ENCODE results near the gene GPR107. TPM values are rescaled to one million over a fixed set of nuclear protein-coding genes. Genes with fewer than 3 reads are reported as not detected.

GPR107 gene
- total and polyA plus RNA-seq, 12 donors, result 8.9 to 45.9 (median 30.8) TPM

GRCh38 chr9:130149031-130149430 is 95.3 kb downstream of the GPR107 start:
- DNase-seq, result no peak
- Histone ChIP-seq H3K36me3 (replicated peaks in 1 of 2) (no peaks in the 10 kb centered on the region), H3K27ac (no peak overlapping the region), H3K4me1 (replicated peaks in 1 of 2) (peaks cover 0 to 11% of the 10 kb centered on the region in 2 donors), H3K4me3 (no peak overlapping the region), H3K9me3 (replicated peaks in 1 of 3) (no peaks in the 10 kb centered on the region), H3K27me3 (no peaks in the 10 kb centered on the region)
- intact Hi-C loops (cut with DNase I), result no loop called here
- WGBS, 4 donors, result 88 to 90% (median 89%) methylated on average over 5 of the region's 5 CpGs
- TF ChIP-seq POLR2A (IDR thresholded peaks at IDR 0.05) (no peak), CTCF (IDR thresholded peaks at IDR 0.05) (no peak)

GRCh38 chr9:130149654-130150286 is 96.1 kb downstream of the GPR107 start:
- Histone ChIP-seq H3K36me3 (replicated peaks in 1 of 2) (no peaks in the 10 kb centered on the region), H3K27ac (no peak overlapping the region), H3K27me3 (no peaks in the 10 kb centered on the region), H3K9me3 (replicated peaks in 1 of 3) (no peaks in the 10 kb centered on the region), H3K4me3 (no peak overlapping the region), H3K4me1 (replicated peaks in 1 of 2) (peaks cover 0 to 4% of the 10 kb centered on the region in 2 donors)
- WGBS, 4 donors, result 91 to 96% (median 93%) methylated on average over 5 of the region's 5 CpGs
- DNase-seq, result no peak
- intact Hi-C loops (cut with DNase I), result no loop called here
- no peak for TF ChIP-seq POLR2A (IDR thresholded peaks at IDR 0.05)

- peak in 6 of 7 donors; percentile 68 to 82 (median 80) for DNase-seq
- no peaks in the 10 kb centered on the region for H3K9me3 ChIP-seq (replicated peaks in 1 of 3)
- H3K4me3 ChIP-seq, result no peak overlapping the region
- WGBS, 4 donors, result 25 to 51% (median 45%) methylated on average over 10 to 14 of the region's 14 CpGs
- intact Hi-C loops (cut with DNase I), result no loop called here
- H3K36me3 ChIP-seq (replicated peaks in 1 of 2), result no peaks in the 10 kb centered on the region
- H3K4me1 ChIP-seq (replicated peaks in 1 of 2), result no peaks in the 10 kb centered on the region
- TF ChIP-seq CTCF (IDR thresholded peaks at IDR 0.05) (no peak), POLR2A (IDR thresholded peaks at IDR 0.05) (no peak)
- no peaks in the 10 kb centered on the region for H3K27me3 ChIP-seq
- peak overlapping the region in 3 of 5 donors; percentile 4 to 56 (median 52) for H3K27ac ChIP-seq
These were observed 97.2 kb downstream of the GPR107 start for GRCh38 chr9:130150779-130151382.

GRCh38 chr9:130154816-130155215 is 101.1 kb downstream of the GPR107 start:
- no peak overlapping the region for H3K27ac ChIP-seq
- H3K36me3 ChIP-seq (replicated peaks in 1 of 2), result no peaks in the 10 kb centered on the region
- TF ChIP-seq POLR2A (IDR thresholded peaks at IDR 0.05) (no peak), CTCF (IDR thresholded peaks at IDR 0.05) (no peak)
- DNase-seq, result no peak
- no peaks in the 10 kb centered on the region for H3K4me1 ChIP-seq (replicated peaks in 1 of 2)
- 89 to 100% (median 92%) methylated on average over 3 of the region's 3 CpGs for WGBS, 4 donors
- intact Hi-C loops (cut with DNase I), result no loop called here
- no peak overlapping the region for H3K4me3 ChIP-seq
- no peaks in the 10 kb centered on the region for H3K9me3 ChIP-seq (replicated peaks in 1 of 3)
- H3K27me3 ChIP-seq, result no peaks in the 10 kb centered on the region

GRCh38 chr9:130155647-130156046 is 101.9 kb downstream of the GPR107 start:
- no peak for DNase-seq
- H3K9me3 ChIP-seq (replicated peaks in 1 of 3), result no peaks in the 10 kb centered on the region
- no peak overlapping the region for H3K27ac ChIP-seq
- TF ChIP-seq POLR2A (IDR thresholded peaks at IDR 0.05) (no peak), CTCF (IDR thresholded peaks at IDR 0.05) (no peak)
- H3K36me3 ChIP-seq (replicated peaks in 1 of 2), result no peaks in the 10 kb centered on the region
- H3K4me1 ChIP-seq (replicated peaks in 1 of 2), result no peaks in the 10 kb centered on the region
- intact Hi-C loops (cut with DNase I), result no loop called here
- H3K4me3 ChIP-seq, result no peak overlapping the region
- H3K27me3 ChIP-seq, result no peaks in the 10 kb centered on the region
- WGBS, 4 donors, result 88 to 97% (median 97%) methylated on average over 6 to 12 of the region's 12 CpGs
